HepG2 (cell line): ENCODE data around the gene ARFGAP1. TPM values are rescaled to one million over a fixed set of nuclear protein-coding genes. Genes with fewer than 3 reads are reported as not detected.

ENCODE experiments used
- FOSL2 ChIP-seq: sonication (generic); formaldehyde crosslinking; IDR thresholded peaks from 2 replicates; pipeline ENCODE4 v1.4.0; 2020; ENCODE audit warnings: missing genetic modification reagents
- HBP1 ChIP-seq: IDR thresholded peaks from 2 replicates; pipeline ENCODE4 v1.6.1; 2016; ENCODE audit warnings: low read depth, control low read depth
- KLF6 ChIP-seq: IDR thresholded peaks from 2 replicates; pipeline ENCODE4 v1.8.0; 2016; ENCODE audit warnings: missing biosample characterization, missing genetic modification reagents
- MYPOP ChIP-seq: sonication (generic); formaldehyde crosslinking; IDR thresholded peaks from 2 replicates; pipeline ENCODE4 v1.8.1; 2023; ENCODE audit warnings: mild to moderate bottlenecking, moderate library complexity, missing genetic modification reagents
- NBN ChIP-seq: fragments of 450-650 bp; conservative IDR thresholded peaks from 2 replicates; pipeline ENCODE4 v1.6.1; 2017
- PAWR ChIP-seq: sonication (generic); formaldehyde crosslinking; IDR thresholded peaks from 2 replicates; pipeline ENCODE4 v1.4.0; 2020; ENCODE audit warnings: missing genetic modification reagents, mild to moderate bottlenecking, borderline replicate concordance
- SMARCE1 ChIP-seq: fragments of 450-650 bp; IDR thresholded peaks from 2 replicates; pipeline ENCODE4 v1.6.1; 2017; ENCODE audit warnings: borderline replicate concordance
- TCF7 ChIP-seq: sonication (generic); IDR thresholded peaks from 2 replicates; pipeline ENCODE4 v1.6.1; 2016; ENCODE audit warnings: antibody characterized with exemption, low read depth
- TFDP1 ChIP-seq: IDR thresholded peaks from 2 replicates; pipeline ENCODE4 v1.6.1; 2016; ENCODE audit warnings: missing compliant biosample characterization, missing genetic modification reagents, borderline replicate concordance
- TFDP2 ChIP-seq: sonication (generic); formaldehyde crosslinking; IDR thresholded peaks from 2 replicates; pipeline ENCODE4 v1.4.0; 2020; ENCODE audit warnings: missing genetic modification reagents
- WIZ ChIP-seq: sonication (generic); formaldehyde crosslinking; IDR thresholded peaks from 2 replicates; pipeline ENCODE4 v1.5.1; 2020; ENCODE audit warnings: mild to moderate bottlenecking, missing genetic modification reagents
- XRCC5 ChIP-seq: fragments of 200-400 bp; formaldehyde crosslinking; optimal IDR thresholded peaks from 2 replicates; pipeline ENCODE3; 2017; ENCODE audit warnings: mild to moderate bottlenecking, low read length
- ZBTB3 ChIP-seq: sonication (generic); formaldehyde crosslinking; IDR thresholded peaks from 2 replicates; pipeline ENCODE4 v1.4.0; 2020; ENCODE audit warnings: low read depth, mild to moderate bottlenecking, moderate library complexity, missing genetic modification reagents, borderline replicate concordance
- ZFP36L1 ChIP-seq: sonication (generic); formaldehyde crosslinking; IDR thresholded peaks from 2 replicates; pipeline ENCODE4 v1.8.0; 2022; ENCODE audit warnings: mild to moderate bottlenecking, missing genetic modification reagents, moderate library complexity
- ZFP90 ChIP-seq: sonication (generic); formaldehyde crosslinking; IDR thresholded peaks from 2 replicates; pipeline ENCODE4 v1.8.0; 2022; ENCODE audit warnings: missing genetic modification reagents, mild to moderate bottlenecking, inconsistent platforms, borderline replicate concordance
- ZFP91 ChIP-seq: sonication (generic); formaldehyde crosslinking; IDR thresholded peaks from 2 replicates; pipeline ENCODE4 v1.9.0; 2022; ENCODE audit warnings: missing genetic modification reagents, mild to moderate bottlenecking, borderline replicate concordance
- ZNF333 ChIP-seq: sonication (generic); formaldehyde crosslinking; IDR thresholded peaks from 2 replicates; pipeline ENCODE4 v1.4.0; 2020; ENCODE audit warnings: mild to moderate bottlenecking, missing genetic modification reagents, borderline replicate concordance
- ZNF414 ChIP-seq: sonication (generic); formaldehyde crosslinking; IDR thresholded peaks from 2 replicates; pipeline ENCODE4 v1.5.0; 2020; ENCODE audit warnings: missing genetic modification reagents
- ZNF501 ChIP-seq: sonication (generic); formaldehyde crosslinking; IDR thresholded peaks from 2 replicates; pipeline ENCODE4 v1.5.1; 2020; ENCODE audit warnings: mild to moderate bottlenecking, moderate library complexity, missing genetic modification reagents
- ZNF644 ChIP-seq: IDR thresholded peaks from 2 replicates; pipeline ENCODE4 v1.6.1; 2016; ENCODE audit warnings: low read depth
- ZSCAN25 ChIP-seq: sonication (generic); formaldehyde crosslinking; IDR thresholded peaks from 2 replicates; pipeline ENCODE4 v1.8.0; 2022; ENCODE audit warnings: mild to moderate bottlenecking, missing genetic modification reagents
- ZSCAN29 ChIP-seq: sonication (generic); formaldehyde crosslinking; conservative IDR thresholded peaks from 2 replicates; pipeline ENCODE4 v1.4.0; 2020; ENCODE audit warnings: mild to moderate bottlenecking, missing genetic modification reagents
- polyA plus RNA-seq, 8 experiments: library from polyadenylated mRNA; depleted of rRNA in 3 of 8; stranded (reverse) in 7 of 8; unstranded in 1 of 8; fragments of >200 nt; fragmentation: Illumina TruSeq in 4 of 8; extraction: Trizol in 4 of 8; gene quantifications; 2 replicates each; pipeline versions ENCODE4 v1.2.1 to v1.2.3, GENCODE V29; 2011 to 2016; ENCODE audit warnings: low read depth in 4 of 8, missing spikeins in 1 of 8, mixed read lengths in 1 of 8; ENCODE audit not compliant: insufficient read depth in 1 of 8
- total RNA-seq, 5 experiments: library from RNA; depleted of rRNA; stranded (reverse); fragments of >200 nt; fragmentation: Illumina TruSeq; extraction: Trizol; gene quantifications; 2 replicates each; pipeline ENCODE4 v1.2.3, GENCODE V29; 2016; ENCODE audit warnings: low read depth in 1 of 5

The ARFGAP1 gene
- total and polyA plus RNA-seq, 2 of the 13 experiments (the other 11 are each of a cell fraction or from before 2014, with no cell fraction given), result 132 TPM

- TF ChIP-seq TFDP2 (CRISPR knock-in tag), result no peak
- TF ChIP-seq ZFP36L1 (CRISPR knock-in tag), result no peak
- no peak; the same call in 1 of the 2 replicates for TF ChIP-seq FOSL2 (CRISPR knock-in tag)
- TF ChIP-seq NBN, result no peak
- no peak; the same call in 1 of the 2 replicates for TF ChIP-seq MYPOP (CRISPR knock-in tag)
- no peak for TF ChIP-seq TFDP1
- TF ChIP-seq WIZ (CRISPR knock-in tag), result no peak
- TF ChIP-seq PAWR (CRISPR knock-in tag), result 0 out of 2 replicates have a peak, but pooled peaks have one; percentile 15
- 0 out of 2 replicates have a peak, but pooled peaks have one; percentile 31 for TF ChIP-seq ZNF414 (CRISPR knock-in tag)
- peak; percentile 28; the same call in 1 of the 2 replicates for TF ChIP-seq ZFP91 (CRISPR knock-in tag)
- peak; percentile 80 for TF ChIP-seq TCF7
- no peak for TF ChIP-seq ZSCAN25 (CRISPR knock-in tag)
- no peak for TF ChIP-seq ZBTB3 (CRISPR knock-in tag)
- TF ChIP-seq KLF6 (CRISPR knock-in tag), result no peak
- TF ChIP-seq ZNF333 (CRISPR knock-in tag), result no peak
- TF ChIP-seq ZFP90 (CRISPR knock-in tag), result no peak
- TF ChIP-seq HBP1, result no peak
- no peak for TF ChIP-seq ZNF644 (CRISPR knock-in tag)
- TF ChIP-seq ZNF501, result 0 out of 2 replicates have a peak, but pooled peaks have one; percentile 42
- TF ChIP-seq XRCC5, result peak; percentile 43
- TF ChIP-seq SMARCE1, result no peak
- peak; percentile 91; the same call in 1 of the 2 replicates for TF ChIP-seq ZSCAN29 (CRISPR knock-in tag)
Measured at GRCh38 chr20:63261060-63261794, 11.4 kb upstream of the ARFGAP1 start (continued).
